A673 (cell line): ENCODE measurements around the gene METTL2B.

Experiments used
- EZH2 ChIP-seq: fragments of 200-600 bp; sonication (generic); IDR thresholded peaks from 2 replicates; pipeline ENCODE4 v1.6.1; 2017; ENCODE audit warnings: borderline replicate concordance, low read depth, mild to moderate bottlenecking, mixed read lengths, antibody characterized with exemption, low read length; ENCODE audit not compliant: poor library complexity, severe bottlenecking
- TF ChIP-seq, protein P1 (sequence below): fragments of 300-800, 200-600 bp; sonication (generic); conservative IDR thresholded peaks from 2 replicates; pipeline ENCODE4 v1.5.1; 2017; ENCODE audit warnings: low read depth, mild to moderate bottlenecking, antibody characterized with exemption, low read length, moderate library complexity, mixed read lengths

DNA sequence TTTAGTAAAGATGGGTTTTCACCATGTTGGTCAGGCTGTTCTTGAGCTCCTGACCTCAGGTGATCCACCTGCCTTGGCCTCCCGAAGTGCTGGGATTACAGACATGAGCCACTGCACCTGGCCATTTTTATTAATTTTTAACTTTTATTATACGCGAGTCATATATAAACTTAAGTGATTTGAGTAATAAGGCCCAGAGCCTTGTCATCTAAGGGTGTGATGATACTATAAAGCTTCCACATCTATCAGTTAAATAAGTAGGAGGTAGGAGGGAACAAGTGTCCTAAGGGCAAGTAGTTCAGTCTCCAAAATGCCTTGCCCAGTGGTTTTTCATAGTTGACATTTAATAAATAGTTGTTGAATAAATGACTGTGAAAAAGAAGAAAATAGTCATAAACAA, 34.2 kb upstream of the METTL2B start:
- TF ChIP-seq, protein P1, sequence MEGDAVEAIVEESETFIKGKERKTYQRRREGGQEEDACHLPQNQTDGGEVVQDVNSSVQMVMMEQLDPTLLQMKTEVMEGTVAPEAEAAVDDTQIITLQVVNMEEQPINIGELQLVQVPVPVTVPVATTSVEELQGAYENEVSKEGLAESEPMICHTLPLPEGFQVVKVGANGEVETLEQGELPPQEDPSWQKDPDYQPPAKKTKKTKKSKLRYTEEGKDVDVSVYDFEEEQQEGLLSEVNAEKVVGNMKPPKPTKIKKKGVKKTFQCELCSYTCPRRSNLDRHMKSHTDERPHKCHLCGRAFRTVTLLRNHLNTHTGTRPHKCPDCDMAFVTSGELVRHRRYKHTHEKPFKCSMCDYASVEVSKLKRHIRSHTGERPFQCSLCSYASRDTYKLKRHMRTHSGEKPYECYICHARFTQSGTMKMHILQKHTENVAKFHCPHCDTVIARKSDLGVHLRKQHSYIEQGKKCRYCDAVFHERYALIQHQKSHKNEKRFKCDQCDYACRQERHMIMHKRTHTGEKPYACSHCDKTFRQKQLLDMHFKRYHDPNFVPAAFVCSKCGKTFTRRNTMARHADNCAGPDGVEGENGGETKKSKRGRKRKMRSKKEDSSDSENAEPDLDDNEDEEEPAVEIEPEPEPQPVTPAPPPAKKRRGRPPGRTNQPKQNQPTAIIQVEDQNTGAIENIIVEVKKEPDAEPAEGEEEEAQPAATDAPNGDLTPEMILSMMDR, result no peak
- no peak for TF ChIP-seq EZH2
